ENCODE data around the gene S100A7. TPM values are rescaled to one million over a fixed set of nuclear protein-coding genes. Genes with fewer than 3 reads are reported as not detected.

S100A7 gene
- total RNA-seq = not detected
- long read RNA-seq = 0 reads

DNA sequence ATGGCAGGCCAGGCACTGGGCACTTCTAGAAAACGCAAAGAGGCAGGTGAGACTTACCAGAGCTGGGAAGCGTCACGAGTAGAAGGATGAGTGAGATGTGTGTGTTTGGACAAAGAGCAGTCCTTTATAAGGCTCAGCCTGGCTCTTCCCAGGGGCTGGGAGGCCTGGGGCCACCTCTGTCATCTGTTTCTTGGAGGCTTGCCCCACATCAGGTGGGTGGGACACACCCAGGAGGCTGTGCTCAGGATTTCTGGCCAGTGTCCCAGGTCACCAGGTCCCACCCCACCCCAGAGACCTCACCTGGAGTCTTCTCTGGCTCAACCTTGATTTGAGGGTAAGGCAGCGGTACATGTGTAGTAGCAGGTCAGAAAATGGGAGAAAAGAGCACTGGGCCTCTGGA, at the start of gene S100A7:
Gene S100A7, minus strand, starts transcription at position 101 of the 400 bp plus-strand sequence. CDS start 1,638 bp downstream, outside the sequence.
- intact Hi-C loops (cut with DNase I) = no loop called here

DNA sequence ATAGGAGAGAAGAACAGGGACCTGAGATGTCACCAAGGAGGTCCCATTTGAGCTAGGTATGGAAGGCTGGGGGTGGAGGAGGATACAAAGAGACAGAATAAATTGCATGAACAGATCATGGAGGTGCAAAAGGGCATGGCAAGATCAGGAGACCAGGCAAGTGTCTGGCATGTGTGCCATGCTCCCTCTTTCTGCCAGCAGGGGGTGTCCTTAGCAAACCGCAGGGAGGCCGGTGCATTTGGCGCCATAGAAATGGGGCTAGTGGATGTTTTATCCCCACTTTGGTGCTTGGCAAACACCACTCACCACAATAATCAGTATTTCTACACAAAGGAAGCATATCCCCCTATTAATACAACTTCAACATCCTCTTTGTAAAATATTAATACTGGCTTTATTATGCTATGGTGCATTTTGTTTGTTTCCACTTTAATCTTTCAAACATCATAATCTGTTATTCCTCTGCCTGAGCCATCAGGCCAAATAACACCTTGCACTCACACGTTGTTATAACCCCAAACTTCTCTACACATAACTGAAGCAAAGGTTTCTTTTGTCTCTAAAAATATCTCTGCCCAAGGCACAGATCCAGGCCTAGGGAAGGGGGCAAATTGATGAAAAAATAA, 49.4 kb upstream of the S100A7 start:
- intact Hi-C loops (cut with DNase I) = loop anchor here (2.0 to 10.0 kb wide), 4 partner anchors 23 to 475 kb away; partner anchors contain the start of genes RAB13 and SNAPIN
- ATAC-seq (no peak), DNase-seq (ENCODE audit: missing footprints) (no peak)

More for the DNA sequence above, at the start of gene S100A7:
- no peak for DNase-seq (ENCODE audit: missing footprints)
- ATAC-seq = no peak

DNA sequence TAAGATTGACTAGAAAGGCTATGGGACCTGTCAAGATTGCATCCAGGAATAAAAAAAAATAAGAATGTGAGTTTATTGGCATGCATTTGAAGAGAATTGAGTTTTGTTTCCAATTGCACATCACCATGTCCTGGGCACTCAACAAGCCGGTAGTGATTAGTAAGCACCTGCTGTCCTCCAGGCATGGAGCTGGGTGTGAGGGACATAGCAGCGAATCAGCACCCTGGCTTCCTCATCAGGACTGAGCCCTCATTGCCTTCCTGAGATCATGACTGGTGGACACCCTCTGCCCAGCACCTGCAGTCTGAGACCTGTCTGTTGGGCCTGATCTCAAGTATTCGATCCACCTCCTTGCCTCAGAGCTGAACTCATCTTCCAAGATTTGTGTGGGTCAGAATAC, 48.6 kb upstream of the S100A7 start:
- intact Hi-C loops (cut with DNase I) = no loop called here
- ATAC-seq = no peak

DNA sequence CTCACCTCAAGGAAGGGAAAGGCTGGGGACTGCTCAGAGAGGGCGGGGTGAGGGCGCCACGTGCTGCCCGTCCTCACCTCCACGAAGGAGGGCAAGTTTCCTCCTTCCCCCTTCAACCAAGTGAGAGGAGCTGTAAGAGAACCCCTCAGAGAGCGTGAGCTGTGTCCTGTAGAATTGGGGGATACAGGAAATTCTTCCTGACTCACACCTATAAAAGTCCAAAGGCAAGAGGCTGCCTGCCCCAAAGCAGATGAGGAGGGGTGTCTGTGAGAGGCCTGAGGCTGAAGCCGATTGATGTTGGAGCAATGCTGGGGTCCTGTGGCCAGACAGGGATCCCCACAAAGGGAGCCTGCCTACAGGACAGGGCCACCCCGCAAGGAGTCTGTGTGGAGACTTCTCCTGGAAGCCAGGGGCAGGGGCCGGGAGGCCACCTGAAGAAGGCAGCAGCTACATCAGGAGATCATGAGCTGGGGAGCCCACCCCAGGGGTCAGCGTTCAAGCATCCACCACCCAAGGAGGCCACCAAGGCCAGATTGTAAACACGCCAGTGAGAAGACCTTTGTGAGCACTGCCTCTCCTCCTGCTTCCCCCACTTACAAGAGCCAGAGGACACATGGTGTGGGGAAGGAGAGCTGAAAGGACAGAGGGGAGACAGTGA, 47.6 kb upstream of the S100A7 start:
- ATAC-seq = no peak
- no peak for DNase-seq (ENCODE audit: missing footprints)
- intact Hi-C loops (cut with DNase I) = no loop called here

More for the DNA sequence above, 48.6 kb upstream of the S100A7 start:
- DNase-seq (ENCODE audit: missing footprints) = no peak

DNA sequence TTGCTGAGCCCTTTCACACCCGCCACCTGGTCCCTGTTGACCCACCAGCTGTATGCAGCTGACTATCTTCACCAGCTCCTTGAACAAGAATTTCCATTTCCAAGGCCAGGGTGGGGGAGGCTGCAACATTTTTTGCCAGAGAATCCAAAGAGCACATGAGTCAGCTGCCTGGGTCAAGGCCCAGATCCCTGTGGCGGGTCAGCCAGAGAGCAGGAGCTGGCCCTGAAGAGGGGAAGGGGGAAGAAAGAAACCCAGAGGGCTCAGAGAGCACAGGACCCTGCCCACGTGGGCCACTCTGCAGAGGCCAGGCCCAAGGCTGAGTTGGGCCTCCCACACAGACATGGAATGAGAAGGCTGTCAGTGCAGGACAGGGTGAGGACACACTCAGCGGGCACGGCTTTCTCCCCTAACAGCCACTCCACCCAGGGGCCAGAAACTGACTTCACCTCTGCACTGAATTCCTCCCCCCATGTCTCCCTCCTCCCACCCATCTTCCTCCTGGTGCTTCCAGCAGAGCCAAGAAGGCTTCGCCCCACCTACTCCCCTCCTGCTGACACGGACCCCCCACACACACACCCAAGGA, 46.5 kb upstream of the S100A7 start:
- intact Hi-C loops (cut with DNase I) = no loop called here
- DNase-seq (ENCODE audit: missing footprints) (peak; percentile 89), ATAC-seq (peak; percentile 90)

DNA sequence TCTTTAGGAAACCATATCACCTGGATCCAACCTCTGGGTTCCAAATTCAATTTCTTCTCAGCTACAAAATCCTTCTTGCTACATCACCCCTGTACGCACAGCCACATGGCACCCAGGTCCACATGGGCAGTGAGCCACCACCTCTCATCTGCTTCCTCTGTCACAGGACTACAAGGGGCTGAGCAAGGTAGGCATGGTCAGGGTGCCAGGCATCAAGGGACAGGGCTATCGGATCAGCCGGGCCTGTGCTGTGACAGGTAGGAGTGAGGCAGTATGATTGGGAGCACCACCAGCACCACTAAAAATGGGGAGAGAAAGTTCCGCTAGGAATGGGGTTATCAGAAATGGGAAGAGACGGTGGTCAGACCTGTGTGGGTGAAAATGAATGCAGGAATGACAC, 45.9 kb upstream of the S100A7 start:
- ATAC-seq = peak; percentile 3
- intact Hi-C loops (cut with DNase I) = no loop called here
- no peak for DNase-seq (ENCODE audit: missing footprints)

DNA sequence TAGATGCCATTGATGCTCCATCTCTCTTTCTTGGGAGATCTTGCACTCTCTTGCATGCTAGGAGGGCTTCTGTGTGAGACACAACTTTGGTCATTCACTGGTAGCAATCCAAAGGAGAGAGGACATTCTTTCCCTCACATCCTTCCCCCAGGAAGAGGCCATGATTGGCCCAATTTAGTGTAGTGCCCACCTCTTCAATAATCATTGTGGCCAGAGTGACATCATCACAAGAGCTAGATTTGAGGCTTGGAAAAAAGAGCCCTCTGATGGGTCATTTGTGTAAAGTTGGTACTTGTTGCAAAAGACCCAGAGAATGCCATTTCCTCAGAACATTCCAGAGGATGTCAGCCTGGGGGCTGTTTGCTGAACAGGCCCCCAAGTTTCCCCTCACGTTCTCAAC, 45.1 kb upstream of the S100A7 start:
- ATAC-seq = no peak
- no peak for DNase-seq (ENCODE audit: missing footprints)
- intact Hi-C loops (cut with DNase I) = no loop called here

DNA sequence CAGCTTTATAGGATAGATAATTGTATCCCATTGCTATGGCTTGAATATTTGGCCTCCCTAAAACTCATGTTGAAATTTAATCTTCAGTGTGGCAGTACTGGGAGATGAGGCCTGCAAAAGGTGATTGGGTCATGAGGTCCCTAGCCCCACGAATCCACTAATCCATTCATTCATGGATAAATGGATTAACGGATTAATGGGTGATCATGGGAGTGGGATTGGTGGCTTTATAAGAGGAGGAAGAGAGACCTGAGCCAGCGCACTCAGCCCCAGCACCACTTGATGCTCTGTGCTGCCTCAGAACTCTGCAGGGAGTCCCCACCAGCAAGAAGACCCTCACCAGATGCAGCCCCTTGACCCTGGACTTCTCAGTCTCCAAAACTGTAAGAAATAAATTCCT, 43.3 kb upstream of the S100A7 start:
- ATAC-seq = no peak
- intact Hi-C loops (cut with DNase I) = no loop called here
- no peak for DNase-seq (ENCODE audit: missing footprints)

DNA sequence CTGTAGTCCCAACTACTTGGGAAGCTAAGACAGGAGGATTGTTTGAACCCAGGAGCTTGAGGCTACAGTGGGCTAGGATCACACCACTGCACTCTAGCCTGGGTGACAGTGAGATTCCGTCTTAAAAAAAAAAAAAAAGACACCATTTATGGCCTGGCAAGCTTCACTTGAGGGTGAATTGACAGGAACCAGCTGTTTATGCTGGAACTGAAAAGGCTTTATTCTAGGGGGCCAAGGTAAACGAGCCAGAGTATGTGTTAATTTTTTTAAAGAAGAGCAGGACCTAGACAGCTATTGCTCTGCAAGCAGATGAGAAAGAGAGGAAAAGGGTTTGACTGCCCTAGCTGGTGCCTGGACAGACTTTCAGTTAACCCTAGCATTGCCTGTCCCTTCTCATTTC, 38.3 kb upstream of the S100A7 start:
- no peak for DNase-seq (ENCODE audit: missing footprints)
- ATAC-seq = no peak
- intact Hi-C loops (cut with DNase I) = no loop called here

DNA sequence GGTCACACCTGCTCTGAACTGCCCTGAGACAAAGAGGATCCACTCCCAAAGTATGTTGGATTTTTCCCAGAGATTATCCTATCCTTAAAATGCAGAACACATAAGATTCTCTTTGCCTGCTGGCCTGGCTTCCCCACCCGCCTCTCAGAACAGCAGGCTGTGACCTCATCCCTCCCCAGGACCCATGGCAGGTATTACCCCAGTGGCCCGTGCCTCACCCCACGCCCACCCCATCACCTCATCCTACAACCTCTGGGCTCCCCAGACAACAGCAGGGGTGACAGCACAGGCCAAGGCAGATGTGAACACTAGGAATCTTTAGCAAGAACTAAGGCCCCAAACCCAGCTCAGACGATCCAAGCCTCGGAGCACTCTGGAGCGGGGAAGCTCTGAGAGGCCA, 35.1 kb upstream of the S100A7 start:
- intact Hi-C loops (cut with DNase I) = loop anchor here (1.0 kb wide), 1 partner anchor 143 kb away; no protein-coding TSS in a partner anchor
- ATAC-seq (no peak), DNase-seq (ENCODE audit: missing footprints) (no peak)

DNA sequence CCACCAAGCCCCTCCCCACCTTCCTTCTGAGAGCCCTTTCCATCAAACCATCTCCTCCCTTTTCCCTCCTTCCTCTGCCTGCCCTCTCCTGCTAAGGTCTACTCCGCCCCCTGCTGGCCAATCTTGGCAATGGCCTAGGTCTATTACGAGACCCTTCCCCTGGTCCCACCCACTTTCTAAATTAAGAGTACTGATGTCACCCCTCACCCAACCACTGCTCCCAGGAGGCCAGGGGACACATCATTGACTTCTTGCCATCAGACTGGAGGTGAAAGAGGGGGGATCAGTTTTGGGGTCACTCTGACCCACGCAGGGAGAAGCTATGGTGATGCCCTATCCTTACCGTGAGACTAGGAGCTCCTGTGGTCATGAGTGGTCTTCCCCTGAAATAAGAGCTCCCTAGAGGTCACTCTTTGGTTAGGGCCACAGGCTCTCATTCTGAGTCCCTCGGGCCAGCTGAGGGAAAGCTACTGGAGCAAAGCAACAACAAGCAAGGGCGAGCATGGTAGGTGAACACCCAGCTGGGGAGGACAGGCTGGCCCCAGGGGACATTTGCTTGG, 34.6 kb upstream of the S100A7 start:
- DNase-seq (ENCODE audit: missing footprints) (peak; percentile 91), ATAC-seq (peak; percentile 50)
- intact Hi-C loops (cut with DNase I) = loop anchor here (1.0 kb wide), 1 partner anchor 143 kb away; no protein-coding TSS in a partner anchor

DNA sequence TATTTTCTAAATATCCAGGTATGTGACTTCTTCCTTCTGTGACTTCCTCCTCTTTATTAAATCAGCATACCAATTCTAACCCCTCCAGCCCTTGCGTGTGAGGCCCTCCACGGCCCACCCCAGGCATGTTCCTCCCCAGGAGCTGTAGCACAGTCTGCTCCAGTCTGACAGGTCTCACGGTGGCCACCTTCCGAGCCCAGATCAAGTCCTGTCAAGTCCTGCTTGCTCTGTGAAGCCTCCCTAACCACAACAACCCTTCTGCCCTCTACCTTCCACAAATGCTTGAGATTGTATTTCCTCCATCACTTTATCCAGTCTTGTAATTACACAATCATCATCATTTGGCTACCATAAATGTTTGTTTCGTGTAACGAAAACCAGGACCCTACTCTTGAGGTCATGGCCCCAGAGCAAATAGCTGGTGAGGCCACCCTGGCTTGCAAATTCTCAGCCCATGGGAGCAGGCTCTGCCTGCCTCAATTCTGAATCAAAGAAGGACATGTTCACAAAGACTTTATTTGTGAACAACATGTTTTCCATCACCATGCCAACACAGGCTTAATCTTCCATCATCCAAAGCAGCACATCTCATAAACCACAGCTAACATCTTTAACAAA, 33.0 kb upstream of the S100A7 start:
- no peak for DNase-seq (ENCODE audit: missing footprints)
- intact Hi-C loops (cut with DNase I) = no loop called here
- no peak for ATAC-seq

DNA sequence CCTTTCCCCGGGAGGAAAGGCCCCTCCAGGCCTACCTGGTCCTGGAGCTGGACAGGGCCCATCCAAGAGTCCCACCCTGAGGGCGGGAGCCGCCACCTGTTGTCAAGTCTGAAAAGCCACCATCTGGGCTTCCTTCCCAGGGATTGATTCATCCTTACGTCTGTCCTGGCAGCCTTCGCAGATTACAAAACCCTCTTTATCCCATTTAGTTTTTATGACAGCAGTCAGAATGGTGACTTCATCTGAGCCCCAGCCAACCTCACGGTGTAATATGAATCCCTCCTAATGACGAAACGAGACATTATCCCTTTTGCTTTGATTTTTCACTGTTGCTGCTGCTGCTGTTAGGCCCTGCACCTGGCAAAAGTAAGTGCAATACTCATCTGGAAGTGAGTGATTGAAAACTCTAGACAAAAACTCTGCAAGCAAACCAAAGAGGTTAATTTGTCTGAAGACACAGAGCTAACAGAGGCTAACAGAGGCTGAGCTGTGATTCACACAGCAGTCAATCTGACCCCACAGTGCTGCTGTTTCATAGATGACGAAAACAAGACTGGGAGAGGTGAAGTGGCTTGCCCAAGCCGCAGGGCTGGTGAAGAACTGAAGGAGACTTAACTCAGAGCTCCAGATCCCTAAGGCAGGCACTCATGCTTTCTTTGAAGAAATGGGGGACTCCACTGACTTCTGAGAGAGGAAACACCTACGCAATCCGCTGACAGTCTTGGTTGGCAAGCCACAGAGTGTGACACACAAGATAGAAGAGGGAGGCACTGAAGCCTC, 30.0 kb upstream of the S100A7 start:
- intact Hi-C loops (cut with DNase I) = no loop called here
- peak; percentile 79 for ATAC-seq
- DNase-seq (ENCODE audit: missing footprints) = no peak

DNA sequence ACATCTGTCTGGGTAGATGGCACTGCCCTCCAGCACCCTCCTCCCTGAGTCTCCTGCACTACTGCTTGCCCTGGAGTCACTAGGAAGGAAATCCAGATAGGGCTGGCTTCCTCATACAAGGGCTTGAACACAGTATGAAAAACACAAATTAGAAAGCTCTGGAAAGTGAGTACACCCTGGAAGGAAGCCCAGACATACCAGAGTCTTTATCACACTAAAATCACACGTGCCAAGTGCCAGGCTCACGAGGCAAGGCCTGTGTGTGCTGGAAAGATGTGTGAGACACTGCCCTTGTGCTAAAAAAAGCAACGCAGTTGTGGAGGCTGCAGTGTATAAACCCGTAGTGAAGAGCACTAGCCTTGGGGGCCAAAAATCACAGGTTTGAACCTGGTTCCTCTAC, 28.3 kb upstream of the S100A7 start:
- intact Hi-C loops (cut with DNase I) = no loop called here
- ATAC-seq (no peak), DNase-seq (ENCODE audit: missing footprints) (no peak)

DNA sequence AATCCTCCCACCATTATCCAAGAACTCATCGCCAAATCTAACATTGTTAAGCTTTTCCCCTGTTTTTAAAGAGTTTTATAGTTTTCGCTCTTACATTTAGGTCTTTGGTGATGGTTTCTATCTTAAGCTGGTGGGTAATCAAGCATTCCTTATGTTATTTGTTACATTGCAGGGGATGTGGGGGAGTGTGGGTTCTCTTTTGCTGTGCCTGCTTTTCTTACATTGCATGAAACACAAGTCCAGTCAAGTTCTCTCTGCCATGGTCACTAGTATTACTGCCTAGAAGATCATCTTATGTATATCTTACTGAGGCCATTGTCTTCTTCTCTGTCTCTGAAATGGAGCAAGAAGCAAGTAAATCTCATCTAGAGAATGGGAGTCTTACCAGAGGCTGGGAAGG, 27.3 kb upstream of the S100A7 start:
- DNase-seq (ENCODE audit: missing footprints) (no peak), ATAC-seq (no peak)
- intact Hi-C loops (cut with DNase I) = no loop called here

DNA sequence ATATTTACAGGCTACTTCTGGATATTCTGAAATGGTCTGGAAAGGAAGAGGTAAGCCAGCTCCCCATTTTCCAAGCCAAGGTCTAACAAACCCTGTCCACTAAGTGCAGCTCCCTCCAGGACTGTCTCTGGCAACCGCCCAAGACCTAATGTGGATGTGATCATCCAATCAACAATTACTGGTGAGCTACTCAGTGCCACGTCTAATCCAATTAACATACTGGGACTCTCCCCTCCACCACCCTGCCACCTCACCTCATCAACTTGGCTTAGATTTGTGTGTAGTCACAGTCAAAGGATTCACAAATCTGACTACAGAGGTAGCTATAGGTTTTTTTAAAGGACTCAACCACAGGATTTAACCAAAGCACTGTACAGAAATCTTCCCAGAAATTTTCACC, 25.4 kb upstream of the S100A7 start:
- no peak for DNase-seq (ENCODE audit: missing footprints)
- intact Hi-C loops (cut with DNase I) = no loop called here
- no peak for ATAC-seq

DNA sequence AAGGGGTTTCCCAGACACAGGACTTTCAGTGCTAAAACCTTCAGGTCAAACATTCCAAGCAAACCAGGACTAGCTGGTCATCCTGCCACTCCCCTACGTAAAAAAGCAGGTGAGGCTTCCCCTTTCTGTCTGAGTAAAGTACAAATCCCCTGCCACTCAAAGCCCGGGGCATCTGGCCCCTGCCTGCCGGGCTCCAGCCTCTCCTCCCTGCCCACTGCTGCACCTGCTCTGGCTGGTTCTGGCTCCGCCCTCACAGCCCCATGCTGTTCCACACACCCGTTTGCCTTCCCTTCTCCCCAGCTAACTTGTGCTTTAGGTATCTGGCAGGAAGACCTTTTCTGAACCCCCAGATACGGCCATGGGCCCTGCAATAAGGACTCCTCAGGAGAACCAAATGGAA, 23.3 kb upstream of the S100A7 start:
- intact Hi-C loops (cut with DNase I) = no loop called here
- ATAC-seq (no peak), DNase-seq (ENCODE audit: missing footprints) (no peak)

DNA sequence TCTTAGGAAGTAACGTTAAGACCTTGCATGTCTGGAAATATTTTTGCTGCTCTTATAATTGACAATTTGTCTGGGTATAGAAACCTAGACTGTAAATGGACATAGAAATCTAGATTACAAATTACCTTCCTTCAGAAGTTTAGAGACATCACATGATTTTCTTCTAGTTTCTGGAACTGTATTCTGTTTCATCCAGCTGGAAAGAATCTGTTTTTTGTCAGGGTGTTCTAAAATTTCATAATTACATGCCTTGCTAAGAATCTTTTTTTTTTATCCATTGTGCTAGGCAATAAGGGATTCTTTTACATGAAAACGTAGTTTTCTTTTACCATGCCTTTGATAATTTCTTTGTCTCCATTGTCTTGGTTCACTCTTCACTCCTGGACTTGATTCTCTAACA, 20.7 kb upstream of the S100A7 start:
- DNase-seq (ENCODE audit: missing footprints) (no peak), ATAC-seq (no peak)
- intact Hi-C loops (cut with DNase I) = no loop called here
